Fibroblast of skin of back (primary cell): ENCODE results near the gene POU2F1.

Experiments
- DNase-seq: peaks from one replicate; pipeline ENCODE4 v3.0.0-alpha.2; 2013

POU2F1 gene

DNA sequence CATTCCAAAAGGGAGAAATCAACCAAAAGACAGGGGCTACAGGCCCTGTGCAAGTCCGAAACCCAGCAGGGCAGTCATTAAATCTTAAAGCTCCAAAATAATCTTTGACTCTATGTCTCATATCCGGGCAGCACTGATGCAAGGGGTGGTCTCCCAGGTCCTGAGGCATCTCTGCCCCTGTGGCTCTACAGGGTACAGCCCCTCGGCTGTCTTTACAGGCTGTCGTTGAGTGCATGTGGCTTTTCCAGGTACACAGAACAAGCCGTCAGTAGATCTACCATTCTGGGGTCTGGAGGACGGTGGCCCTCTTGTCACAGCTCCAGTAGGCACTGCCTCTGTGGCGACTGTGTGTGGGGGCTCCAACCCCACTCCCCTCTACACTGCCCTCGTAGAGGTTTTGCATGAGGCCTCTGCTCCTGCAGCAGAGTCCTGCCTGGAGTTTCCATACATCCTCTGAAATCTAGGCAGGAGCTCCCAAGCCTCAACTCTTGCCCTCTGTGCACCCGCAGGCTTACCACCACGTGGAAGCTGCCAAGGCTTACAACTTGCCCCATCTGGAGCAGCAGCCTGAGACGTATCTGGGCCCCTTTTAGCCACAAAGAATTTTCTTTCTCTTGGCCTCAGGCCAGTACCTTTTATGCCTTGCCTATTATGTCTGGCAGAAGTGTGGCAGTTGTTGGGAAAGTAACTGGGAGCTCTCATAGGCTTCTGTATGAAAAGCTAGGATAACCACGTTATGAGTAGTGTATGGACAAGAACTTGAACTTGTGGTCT lies 52.5 kb downstream of the POU2F1 start:
- peak; percentile 39 for DNase-seq

GRCh38 chr1:167274061-167274460 lies 53.4 kb downstream of the POU2F1 start:
- DNase-seq = no peak

GRCh38 chr1:167276969-167277368 lies 56.3 kb downstream of the POU2F1 start:
- DNase-seq = no peak

DNA sequence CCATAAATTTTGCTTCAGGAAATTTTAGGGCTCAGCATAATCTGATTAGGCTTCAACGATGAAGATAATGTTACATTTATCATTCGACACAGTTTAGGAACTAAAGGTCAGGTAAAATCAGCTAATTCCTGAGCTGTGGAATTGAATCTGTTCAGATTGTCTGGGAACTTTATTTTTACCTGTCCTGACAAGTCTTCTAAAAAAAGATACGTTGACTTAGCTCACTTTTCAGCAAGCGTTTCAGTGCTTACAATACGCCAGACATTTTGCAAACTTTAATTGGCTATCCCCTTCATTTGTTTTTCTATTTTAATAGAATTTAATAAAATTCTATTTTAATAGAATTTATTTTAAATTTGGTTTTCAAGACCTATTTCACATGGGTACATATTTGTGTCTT lies 57.8 kb downstream of the POU2F1 start:
- DNase-seq = no peak

DNA sequence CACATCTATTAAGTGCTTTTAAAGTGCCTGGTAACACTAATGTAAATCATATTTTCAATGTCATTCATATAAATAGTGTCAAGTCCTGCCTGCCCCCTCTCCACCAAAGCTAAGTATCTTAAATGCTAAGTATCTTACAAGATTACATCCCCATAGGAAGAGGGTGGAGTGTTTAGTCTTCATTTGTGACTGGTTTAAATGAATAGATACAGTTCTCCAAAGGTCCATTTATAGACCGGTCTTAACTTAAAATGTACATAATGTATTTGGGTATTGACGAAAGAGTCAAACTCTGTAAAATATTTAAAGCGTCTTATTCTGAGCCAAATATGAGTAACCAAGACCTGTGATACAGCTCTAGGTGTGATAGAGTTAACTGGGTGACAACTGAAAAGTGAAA lies 60.2 kb downstream of the POU2F1 start:
- DNase-seq = no peak

DNA sequence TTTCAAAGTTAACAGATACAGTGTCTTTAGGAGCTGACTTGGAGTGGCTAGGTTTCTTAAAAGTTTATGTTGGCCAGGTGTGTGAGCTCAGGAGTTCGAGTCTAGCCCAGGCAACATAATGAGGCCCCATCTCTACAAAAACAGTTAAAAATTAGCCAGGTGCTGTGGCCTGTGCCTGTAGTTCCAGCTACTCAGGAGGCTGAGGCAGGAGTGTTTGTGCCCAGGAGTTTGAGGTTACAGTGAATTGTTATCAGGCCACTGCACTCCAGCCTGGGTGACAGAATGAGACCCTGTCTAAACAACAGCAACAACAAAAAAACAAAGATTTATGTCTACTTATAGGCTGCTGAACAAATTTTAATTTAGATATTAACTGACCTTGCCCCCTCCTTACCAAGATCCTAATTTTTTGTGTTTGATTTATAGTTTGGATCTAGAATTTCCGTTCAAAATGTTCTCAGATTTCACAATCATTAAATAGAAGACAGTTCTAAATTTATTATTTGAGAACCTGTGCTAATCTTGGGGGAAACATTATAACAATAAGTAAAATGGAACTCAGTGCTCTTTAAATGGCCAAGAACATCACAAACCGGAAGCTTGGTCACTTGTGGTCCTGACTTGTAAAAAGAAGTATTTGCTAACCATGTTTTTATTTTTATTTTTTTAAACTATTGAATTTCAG lies 67.8 kb downstream of the POU2F1 start:
- DNase-seq = no peak

DNA sequence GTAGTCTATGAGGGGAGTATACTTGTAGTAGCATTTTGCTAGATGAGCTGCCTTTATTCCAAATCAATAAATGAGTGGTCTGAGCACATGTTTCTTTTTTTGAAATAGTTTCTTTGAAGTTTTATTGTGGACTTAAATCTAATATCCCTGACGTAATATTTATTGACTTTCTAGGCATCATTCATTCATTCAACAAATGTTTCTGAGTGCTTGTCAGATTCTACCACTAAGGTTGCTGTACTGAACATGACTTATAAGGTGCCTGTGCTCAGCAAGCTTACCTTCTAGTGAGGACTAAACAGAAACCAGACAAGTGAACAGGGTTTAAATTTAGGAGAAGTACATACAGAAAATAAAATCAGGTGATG lies 68.4 kb downstream of the POU2F1 start:
- no peak for DNase-seq

- DNase-seq = no peak
Measured at GRCh38 chr1:167289966-167290365, 69.3 kb downstream of the POU2F1 start.

GRCh38 chr1:167291539-167292185 lies 71.0 kb downstream of the POU2F1 start:
- DNase-seq = no peak

GRCh38 chr1:167292216-167292615 lies 71.5 kb downstream of the POU2F1 start:
- no peak for DNase-seq

DNA sequence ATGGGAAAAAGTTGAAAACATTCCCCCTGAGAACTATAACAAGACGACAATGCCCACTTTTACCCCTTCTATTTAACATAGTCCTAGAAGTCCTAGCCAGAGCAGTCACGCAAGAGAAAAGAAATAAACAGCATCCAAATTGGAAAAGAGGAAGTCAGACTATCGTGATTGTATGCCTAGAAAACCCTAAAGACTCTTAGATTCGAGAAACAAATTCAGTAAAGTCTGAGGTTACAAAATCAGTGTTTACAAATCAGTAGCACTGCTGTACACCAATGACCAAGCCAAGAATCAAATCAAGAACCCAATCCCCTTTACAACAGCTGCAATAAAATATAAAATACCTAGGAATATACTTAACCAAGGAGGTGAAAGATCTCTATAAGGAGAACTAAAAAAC lies 72.4 kb downstream of the POU2F1 start:
- no peak for DNase-seq

DNA sequence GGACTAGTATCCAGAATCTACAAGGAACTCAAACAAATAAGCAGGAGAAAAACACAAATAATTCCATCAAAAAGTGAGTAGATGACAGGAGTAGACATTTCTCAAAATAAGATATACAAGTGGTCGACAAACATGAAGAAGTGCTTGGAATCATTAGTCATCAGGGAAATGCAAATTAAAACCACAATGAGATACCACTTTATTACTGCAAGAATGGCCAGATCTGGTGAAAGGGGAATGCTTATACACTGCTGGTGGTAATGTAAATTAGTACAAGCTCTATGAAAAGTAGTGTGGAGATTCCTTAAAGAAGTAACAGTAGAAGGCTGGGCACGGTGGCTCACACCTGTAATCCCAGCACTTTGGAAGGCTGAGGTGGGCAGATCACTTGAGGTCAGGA lies 73.8 kb downstream of the POU2F1 start:
- peak; percentile 35 for DNase-seq

GRCh38 chr1:167297222-167298214 lies 76.8 kb downstream of the POU2F1 start:
- DNase-seq = no peak

GRCh38 chr1:167298325-167298724 lies 77.6 kb downstream of the POU2F1 start:
- no peak for DNase-seq

- DNase-seq = no peak
Measured at GRCh38 chr1:167301355-167301754, 80.7 kb downstream of the POU2F1 start.

- no peak for DNase-seq
Measured at GRCh38 chr1:167304165-167304564, 83.5 kb downstream of the POU2F1 start.

GRCh38 chr1:167305059-167305705 lies 84.5 kb downstream of the POU2F1 start:
- no peak for DNase-seq

GRCh38 chr1:167305706-167306277 lies 85.1 kb downstream of the POU2F1 start:
- no peak for DNase-seq

DNA sequence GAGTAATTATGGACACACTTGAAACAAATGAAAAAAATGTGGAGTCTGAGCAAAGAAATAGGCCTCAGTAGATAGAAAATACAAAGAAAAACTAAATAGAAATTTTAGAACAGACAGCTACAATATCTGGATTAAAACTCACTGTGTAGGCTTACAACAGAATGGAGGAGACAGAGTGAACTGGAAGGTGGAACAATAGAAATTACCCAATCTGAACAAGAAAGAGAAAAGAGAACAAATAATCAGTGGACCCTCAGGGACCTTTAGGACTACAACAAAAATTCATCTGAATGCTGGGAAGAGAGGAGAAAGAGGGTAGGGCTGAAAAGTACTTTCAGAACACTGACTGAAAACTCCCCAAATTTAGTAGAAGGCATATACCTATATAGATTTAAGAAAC lies 90.0 kb downstream of the POU2F1 start:
- no peak for DNase-seq

- no peak for DNase-seq
Measured at GRCh38 chr1:167312871-167313270, 92.2 kb downstream of the POU2F1 start.

DNA sequence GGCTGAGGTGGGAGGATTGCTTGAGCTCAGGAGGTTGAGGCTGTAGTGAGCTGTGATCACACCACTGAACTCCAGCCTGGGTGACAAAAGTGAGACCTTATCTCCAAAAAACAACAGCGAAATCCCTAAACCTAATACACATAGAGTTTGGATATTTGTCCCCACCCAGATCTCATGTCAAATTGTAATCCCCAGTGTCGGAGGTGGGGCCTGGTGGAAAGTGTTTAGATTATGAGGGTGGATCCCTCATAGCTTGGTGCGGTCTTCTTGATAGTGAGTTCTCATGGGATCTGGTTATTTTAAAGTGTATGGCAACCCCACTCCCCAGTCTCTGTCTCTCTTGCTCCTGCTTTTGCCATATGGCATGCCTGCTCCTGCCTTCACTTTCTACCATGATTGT lies 94.0 kb downstream of the POU2F1 start:
- no peak for DNase-seq

GRCh38 chr1:167317463-167317862 lies 96.8 kb downstream of the POU2F1 start:
- DNase-seq = no peak
